Endothelial cell of umbilical vein (primary cell): Measurements from ENCODE around the gene TIFAB. TPM values are rescaled to one million over a fixed set of nuclear protein-coding genes. Genes with fewer than 3 reads are reported as not detected.

ENCODE experiments used
- BruUV-seq: library from RNA; stranded (reverse); fragments of 400-500 nt; replicated peaks from 2 replicates; lab custom pipeline; 2021; lab: Mats Ljungman, UMichigan
- CTCF ChIA-PET: fragments of 300-600, 350-600 bp; sonication (Branson Sonifier 250); formaldehyde crosslinking; loops from one replicate; lab custom pipeline; 2021; ENCODE audit warnings: antibody characterized with exemption, inconsistent platforms; lab: Charles Lee
- POLR2A ChIA-PET: fragments of 300-600, 350-600 bp; sonication (Branson Sonifier 250); formaldehyde crosslinking; loops from one replicate; lab custom pipeline; 2021; ENCODE audit warnings: antibody characterized with exemption, inconsistent platforms; lab: Charles Lee
- DNase-seq: peaks from one replicate; pipeline ENCODE4 v3.0.0-alpha.2; 2011; ENCODE audit warnings: low read depth, low spot score
- FAIRE-seq: peaks from 2 replicates; lab custom pipeline; 2011; peaks lifted over from hg19 to GRCh38; lab: Jason Lieb, UNC
- H2AFZ ChIP-seq: 2 replicates; pipeline ENCODE4 v1.6.0; 2012; ENCODE audit warnings: low read depth, low read length, control low read depth, inconsistent platforms
- H3K27ac ChIP-seq: 2 replicates; pipeline ENCODE4 v1.5.1; 2011; ENCODE audit warnings: low read depth, mild to moderate bottlenecking, control low read depth, low read length, moderate library complexity; ENCODE audit not compliant: insufficient read depth
- H3K27me3 ChIP-seq, 2 experiments: 2 replicates each; pipeline versions ENCODE4 v1.6.0 to v1.6.1; 2011; ENCODE audit warnings: low read length in 2 of 2, mixed read lengths in 1 of 2; ENCODE audit not compliant: control insufficient read depth in 2 of 2, insufficient read depth in 2 of 2
- H3K36me3 ChIP-seq, 2 experiments: 2 replicates in 1 of 2; 3 replicates in 1 of 2; pipeline ENCODE4 v1.5.1; 2011; ENCODE audit warnings: low read length in 2 of 2, mild to moderate bottlenecking in 1 of 2, moderate library complexity in 1 of 2; ENCODE audit not compliant: control insufficient read depth in 2 of 2, insufficient read depth in 2 of 2; ENCODE audit errors: extremely low read depth in 1 of 2
- H3K4me1 ChIP-seq: 3 replicates; pipeline ENCODE4 v1.5.1; 2011; ENCODE audit warnings: mild to moderate bottlenecking, low read length; ENCODE audit not compliant: control insufficient read depth, insufficient read depth; ENCODE audit errors: extremely low read depth
- H3K4me2 ChIP-seq: 2 replicates; pipeline ENCODE4 v1.6.1; 2011; ENCODE audit warnings: low read length, control low read depth, mixed read lengths; ENCODE audit not compliant: insufficient read depth
- H3K4me3 ChIP-seq, 3 experiments: fragments of 200-600 bp in 1 of 3; sonication (generic), shearing (Covaris generic) in 1 of 3; replicated peaks in 1 of 3; 2 replicates each; pipeline ENCODE4 v1.5.1; 2011 to 2016; ENCODE audit warnings: control low read depth in 3 of 3, low read length in 3 of 3, mild to moderate bottlenecking in 2 of 3, inconsistent platforms in 1 of 3, low read depth in 1 of 3, moderate library complexity in 1 of 3; ENCODE audit not compliant: insufficient read depth in 1 of 3
- H3K79me2 ChIP-seq: 2 replicates; pipeline ENCODE4 v1.6.0; 2012; ENCODE audit warnings: low read length, inconsistent platforms; ENCODE audit not compliant: control insufficient read depth, insufficient read depth
- H3K9ac ChIP-seq: replicated peaks from 2 replicates; pipeline ENCODE3; 2011; ENCODE audit warnings: low read length, control low read depth; ENCODE audit not compliant: insufficient read depth; ENCODE audit errors: extremely low read depth
- H3K9me1 ChIP-seq: replicated peaks from 3 replicates; pipeline ENCODE4 v1.6.0; 2011; ENCODE audit warnings: mild to moderate bottlenecking, low read length; ENCODE audit not compliant: control insufficient read depth, insufficient read depth; ENCODE audit errors: extremely low read depth
- H3K9me3 ChIP-seq: replicated peaks from 2 replicates; pipeline ENCODE4 v1.5.1; 2012; ENCODE audit warnings: low read length, inconsistent platforms; ENCODE audit not compliant: control insufficient read depth, insufficient read depth
- H4K20me1 ChIP-seq: replicated peaks from 2 replicates; pipeline ENCODE3; 2011; ENCODE audit warnings: mild to moderate bottlenecking, low read length; ENCODE audit not compliant: control insufficient read depth, insufficient read depth; ENCODE audit errors: extremely low read depth
- CTCF ChIP-seq, 2 donors: IDR thresholded peaks; 1 replicate in 1 of 2; 2 replicates in 1 of 2; pipeline ENCODE4 v1.5.1; 2011; ENCODE audit warnings: low read length in 2 of 2, mild to moderate bottlenecking in 2 of 2, moderate library complexity in 2 of 2, control low read depth in 1 of 2, inconsistent platforms in 1 of 2, low read depth in 1 of 2; ENCODE audit not compliant: insufficient read depth in 1 of 2; ENCODE audit errors: extremely low read depth in 1 of 2
- EZH2 ChIP-seq: IDR thresholded peaks from 2 replicates; pipeline ENCODE4 v1.6.1; 2012; ENCODE audit warnings: borderline replicate concordance, low read depth, mild to moderate bottlenecking, moderate library complexity, low read length, inconsistent platforms; ENCODE audit not compliant: severe bottlenecking
- FOS ChIP-seq: IDR thresholded peaks from 2 replicates; pipeline ENCODE4 v1.6.1; 2011; ENCODE audit warnings: mild to moderate bottlenecking, low read length, moderate library complexity, borderline replicate concordance; ENCODE audit not compliant: insufficient read depth
- GATA2 ChIP-seq: IDR thresholded peaks from 2 replicates; pipeline ENCODE4 v1.7.0; 2011; ENCODE audit warnings: low read depth, mild to moderate bottlenecking, moderate library complexity, mixed read lengths, low read length; ENCODE audit not compliant: insufficient read length, insufficient read depth
- JUN ChIP-seq: IDR thresholded peaks from 2 replicates; pipeline ENCODE4 v1.6.1; 2011; ENCODE audit warnings: borderline replicate concordance, low read depth; ENCODE audit not compliant: insufficient read length, insufficient read depth
- MAX ChIP-seq: IDR thresholded peaks from 2 replicates; pipeline ENCODE4 v1.6.1; 2011; ENCODE audit not compliant: insufficient read depth, insufficient read length
- POLR2A ChIP-seq: IDR thresholded peaks from 2 replicates; pipeline ENCODE4 v1.6.1; 2012; ENCODE audit warnings: low read depth, mild to moderate bottlenecking, control low read depth, low read length
- POLR2AphosphoS5 ChIP-seq: IDR thresholded peaks from 2 replicates; pipeline ENCODE4 v1.6.1; 2012; ENCODE audit warnings: low read depth, mild to moderate bottlenecking, control low read depth, low read length, moderate library complexity; ENCODE audit not compliant: insufficient read depth
- dilution Hi-C: fragments of 300-500 bp; cut with MboI; formaldehyde crosslinking; loops from one replicate; pipeline ENCODE4 v1.15.0; 2019; ENCODE audit warnings: low sequenced_read_pairs; ENCODE audit not compliant: extremely low pct_ligation_motif_present
- intact Hi-C: fragments of 100-400 bp; cut with micrococcal nuclease; formaldehyde crosslinking; loops from one replicate; pipeline ENCODE4 v1.10.0; 2022
- polyA plus RNA-seq, 4 experiments: library from polyadenylated mRNA; depleted of rRNA in 3 of 4; stranded (reverse) in 3 of 4; unstranded in 1 of 4; fragments of >200 nt; gene quantifications; 2 replicates each; pipeline versions ENCODE4 v1.2.1 to v1.2.3, GENCODE V29; 2011 to 2012; ENCODE audit warnings: missing spikeins in 1 of 4
- total RNA-seq: library from RNA; stranded (reverse); gene quantifications from 2 replicates; pipeline ENCODE4 v1.2.3, GENCODE V29; 2021

TIFAB gene
- total and polyA plus RNA-seq, 2 donors (not counting 3 experiments of a cell fraction or from before 2014, with no cell fraction given) = not detected

GRCh38 chr5:135480511-135480910 lies 28.4 kb upstream of the TIFAB start:
- Histone ChIP-seq H3K36me3 (no peaks in the 10 kb centered on the region), H3K79me2 (no peaks in the 10 kb centered on the region), H3K27ac (no peak overlapping the region), H3K9me1 (no peaks in the 10 kb centered on the region), H3K27me3 (peaks cover 23 to 24% of the 10 kb centered on the region in 2 experiments), H3K9ac (no peak overlapping the region), H2AFZ (no peak overlapping the region), H3K9me3 (no peaks in the 10 kb centered on the region), H4K20me1 (no peaks in the 10 kb centered on the region), H3K4me1 (no peaks in the 10 kb centered on the region), H3K4me2 (no peak overlapping the region), H3K4me3 (no peak overlapping the region)
- no TSS peak for BruUV-seq
- dilution Hi-C loops = no loop called here
- no peak for FAIRE-seq
- no peak for TF ChIP-seq POLR2A
- TF ChIP-seq EZH2 = no peak
- no peak for TF ChIP-seq JUN
- no peak for TF ChIP-seq CTCF (IDR thresholded peaks at IDR 0.05; ENCODE audit: extremely low read depth in 1 of 2, insufficient read depth in 1 of 2, low read depth in 1 of 2, low read length in 2 of 2)
- TF ChIP-seq MAX = no peak
- no peak for TF ChIP-seq GATA2
- TF ChIP-seq POLR2AphosphoS5 = no peak
- TF ChIP-seq FOS = no peak
- DNase-seq = no peak
- intact Hi-C loops = no loop called here
- ChIA-PET CTCF (interaction anchor here (1.2 to 7.4 kb wide), 3 partner anchors 14 to 23 kb away, joined by 6 to 61 read pairs (median 8); no protein-coding TSS in a partner anchor), POLR2A (no interaction called here)
